Erythroblast (primary cell): ENCODE measurements around the gene PHF8.

Experiments used
- DNase-seq, 2 experiments: peaks; one replicate each; lab custom pipeline; 2025; lab: John Stamatoyannopoulos, UW
- GATA1 ChIP-seq: IDR thresholded peaks from 2 replicates; pipeline ENCODE4 v1.6.1; 2011; ENCODE audit warnings: low read depth, mild to moderate bottlenecking, control low read depth, low read length, moderate library complexity
- POLR2A ChIP-seq: IDR thresholded peaks from 2 replicates; pipeline ENCODE4 v1.6.1; 2011; ENCODE audit warnings: mild to moderate bottlenecking, low read length

Gene PHF8

GRCh38 chrX:54044126-54044876 lies at the start of gene PHF8:
PHF8 (minus strand) TSS chrX:54044473; CDS start chrX:54042728, 1,745 bp downstream.
- TF ChIP-seq GATA1 (no peak), POLR2A (peak; percentile 67)
- DNase-seq, result peak; percentile 97

DNA sequence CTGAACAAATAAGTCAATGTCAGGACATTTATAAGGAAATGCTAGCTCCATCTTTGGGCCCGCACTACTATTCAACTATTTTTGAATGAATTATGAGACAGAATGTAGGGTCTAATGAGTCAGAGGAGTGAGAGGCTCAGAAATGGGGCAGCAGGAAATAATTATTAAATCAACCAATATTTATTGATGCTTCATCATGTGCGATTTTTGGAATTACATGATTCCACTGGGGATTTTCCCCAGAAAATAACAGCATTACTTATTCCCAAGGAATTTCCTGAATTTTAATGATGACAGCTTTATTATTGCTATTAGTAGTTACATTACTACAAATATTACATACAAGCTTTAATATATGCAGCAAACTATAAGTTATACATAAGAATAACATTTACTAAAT lies 49.3 kb upstream of the PHF8 start:
- no peak for TF ChIP-seq GATA1
- TF ChIP-seq POLR2A, result no peak
- no peak for DNase-seq

DNA sequence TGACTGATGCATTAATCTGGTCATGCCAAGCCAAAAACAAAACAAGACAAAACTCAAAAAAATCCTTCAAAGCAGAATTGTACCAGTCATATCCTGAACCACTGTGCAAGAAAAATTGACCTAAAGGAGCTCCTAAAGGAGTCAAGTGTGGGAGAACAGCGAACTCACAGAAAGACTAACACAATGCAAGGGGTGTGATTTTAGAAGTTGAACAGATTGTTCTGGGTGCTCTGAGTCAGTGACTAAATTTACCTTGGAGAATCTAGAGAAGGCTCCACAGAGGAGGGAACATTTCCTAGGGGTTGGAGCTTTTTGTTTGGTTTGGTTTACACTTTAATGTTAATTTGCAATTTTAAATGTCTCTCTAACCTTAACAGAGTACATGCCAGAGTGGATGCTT lies 48.9 kb upstream of the PHF8 start:
- TF ChIP-seq GATA1, result no peak
- DNase-seq, result no peak

DNA sequence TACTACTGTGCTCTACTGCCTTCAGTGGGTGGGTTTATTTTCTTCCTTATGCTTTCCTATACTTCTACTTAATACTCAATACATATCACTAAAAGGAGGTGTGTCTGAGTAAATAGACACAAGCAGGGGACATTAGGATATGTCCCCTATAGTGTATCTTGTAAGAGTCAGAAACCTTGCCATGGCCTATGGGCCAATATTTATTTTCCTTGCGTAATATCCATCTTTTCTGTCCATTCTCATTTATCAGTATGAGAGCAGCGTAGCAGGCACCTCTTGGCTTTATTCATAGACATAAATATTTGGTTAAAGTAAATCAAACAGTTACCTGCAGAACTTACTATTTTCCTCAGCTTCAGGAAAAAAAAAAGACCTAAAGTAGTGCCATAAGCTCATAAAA lies 46.6 kb upstream of the PHF8 start:
- DNase-seq, result no peak
- TF ChIP-seq GATA1 (no peak), POLR2A (no peak)

GRCh38 chrX:54089191-54089590 lies 44.9 kb upstream of the PHF8 start:
- TF ChIP-seq GATA1 (no peak), POLR2A (no peak)
- no peak for DNase-seq

GRCh38 chrX:54087661-54088060 lies 43.4 kb upstream of the PHF8 start:
- TF ChIP-seq GATA1 (no peak), POLR2A (no peak)
- no peak for DNase-seq

DNA sequence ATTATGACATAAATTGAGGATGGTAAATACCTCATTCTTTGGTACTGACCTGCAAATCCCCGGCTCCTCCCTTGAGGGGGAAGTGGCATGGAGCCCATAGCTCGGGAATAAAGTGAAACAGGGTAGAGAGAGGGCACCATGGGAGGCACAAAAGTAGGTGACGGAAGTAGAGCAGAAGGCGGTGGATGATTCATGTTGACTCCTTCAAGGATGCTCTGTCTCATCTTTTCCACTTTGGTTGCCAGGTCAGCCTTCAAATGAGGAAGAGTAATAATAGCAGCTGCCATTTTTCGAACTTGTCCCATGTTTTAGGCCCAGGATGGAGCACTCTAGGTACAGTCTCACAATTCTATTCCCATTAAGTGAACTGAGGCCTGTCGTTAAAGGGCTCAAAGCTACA lies 41.4 kb upstream of the PHF8 start:
- no peak for DNase-seq
- TF ChIP-seq GATA1 (no peak), POLR2A (no peak)

DNA sequence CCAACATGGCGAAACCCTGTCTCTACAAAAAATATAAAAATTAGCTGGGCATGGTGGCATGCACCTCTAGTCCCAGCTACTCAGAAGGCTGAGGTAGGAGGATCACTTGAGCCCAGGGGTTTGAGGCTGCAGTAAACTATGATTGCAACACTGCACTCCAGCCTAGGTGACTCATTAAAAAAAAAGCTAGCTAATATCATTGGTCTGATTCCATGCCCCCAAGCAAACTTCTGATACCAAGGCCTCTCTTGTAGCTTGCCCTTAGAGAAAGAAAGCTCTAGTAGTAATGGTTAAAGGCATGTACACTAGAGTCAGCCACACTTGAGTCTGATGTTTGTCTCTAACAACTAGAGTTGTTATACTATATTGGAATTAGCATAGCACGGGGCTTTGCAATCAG lies 32.6 kb upstream of the PHF8 start:
- TF ChIP-seq GATA1 (no peak), POLR2A (no peak)
- peak in 1 of 2 experiments; percentile 0 for DNase-seq

GRCh38 chrX:54074826-54075225 lies 30.6 kb upstream of the PHF8 start:
- TF ChIP-seq POLR2A (no peak), GATA1 (no peak)
- no peak for DNase-seq

DNA sequence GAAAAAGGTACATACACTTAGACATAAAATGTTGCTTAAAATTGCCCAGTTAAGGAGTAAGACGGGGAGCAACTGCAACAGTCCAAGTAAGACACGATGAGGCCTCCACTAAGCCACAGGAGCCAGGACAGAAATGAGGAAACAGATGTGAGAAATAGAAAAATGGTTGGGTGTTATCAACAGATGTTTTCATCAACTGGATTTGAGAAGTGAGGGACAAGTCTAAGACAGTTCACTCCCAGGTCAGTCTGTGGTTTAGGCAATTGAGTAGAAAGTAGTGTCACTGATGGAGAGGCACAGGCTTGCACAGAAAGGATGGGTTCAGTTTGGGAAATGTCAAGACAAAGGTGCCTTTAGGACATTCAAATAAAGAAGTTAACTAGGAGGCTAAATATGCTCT lies 23.5 kb upstream of the PHF8 start:
- TF ChIP-seq GATA1 (no peak), POLR2A (no peak)
- DNase-seq, result no peak

GRCh38 chrX:54066841-54067240 lies 22.6 kb upstream of the PHF8 start:
- DNase-seq, result no peak
- TF ChIP-seq GATA1 (no peak), POLR2A (no peak)

DNA sequence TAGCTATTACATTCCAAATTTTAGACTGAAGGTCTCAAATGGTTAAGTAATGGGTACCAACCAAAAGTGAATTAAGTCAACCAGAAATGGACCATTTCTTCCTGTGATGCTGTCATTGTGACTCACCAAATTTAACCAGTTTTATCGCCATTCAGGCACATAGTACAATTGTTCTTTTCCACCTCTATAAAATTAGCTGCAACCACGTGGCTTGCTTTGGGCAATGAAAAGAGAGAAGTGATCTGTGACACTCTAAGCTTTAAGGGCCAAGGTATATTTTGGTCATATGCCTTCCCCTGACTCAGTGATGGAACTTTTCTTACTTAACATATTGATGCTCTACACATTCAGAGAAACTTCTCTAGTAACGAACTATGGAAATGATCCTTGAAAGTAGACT lies 20.3 kb upstream of the PHF8 start:
- no peak for DNase-seq
- TF ChIP-seq POLR2A (no peak), GATA1 (no peak)

DNA sequence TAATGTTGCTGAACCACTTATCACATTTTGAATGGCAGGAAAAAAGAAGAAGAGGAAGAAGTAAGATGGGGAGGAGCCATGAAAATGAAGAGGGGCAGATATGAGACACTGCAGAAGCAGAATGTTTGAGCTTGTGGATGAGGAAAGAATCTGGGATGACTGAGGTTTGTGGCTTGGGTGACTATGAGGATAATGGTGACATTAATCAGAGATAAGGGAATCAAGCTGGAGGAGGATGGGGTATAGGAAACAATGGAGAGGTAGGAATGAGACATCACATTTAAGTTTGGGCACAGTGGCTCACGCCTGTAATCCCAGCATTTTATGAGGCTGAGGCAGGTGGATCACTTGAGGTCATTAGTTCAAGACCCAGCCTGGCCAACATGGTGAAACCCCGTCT lies 19.1 kb upstream of the PHF8 start:
- no peak for DNase-seq
- TF ChIP-seq GATA1, result no peak
- TF ChIP-seq POLR2A, result no peak

DNA sequence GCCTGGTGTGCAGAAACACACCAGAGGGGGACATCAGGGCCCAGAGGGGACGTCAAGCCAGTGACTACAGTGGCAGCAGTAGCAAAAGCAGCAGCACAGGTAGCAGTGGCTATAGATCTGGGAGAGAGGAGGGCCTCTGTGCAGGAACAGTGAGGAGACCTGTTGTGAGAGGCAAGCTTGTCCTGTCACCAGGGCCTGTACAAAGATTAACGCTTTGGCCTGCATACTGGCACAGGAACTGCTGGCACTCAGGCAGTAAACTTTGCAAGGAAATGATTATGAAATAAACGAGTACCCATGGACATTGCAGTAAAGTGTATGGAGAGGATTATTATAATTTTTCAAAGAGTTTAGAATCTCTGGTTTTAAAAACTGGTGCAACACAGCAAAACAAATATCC lies 5.5 kb upstream of the PHF8 start:
- no peak for DNase-seq

DNA sequence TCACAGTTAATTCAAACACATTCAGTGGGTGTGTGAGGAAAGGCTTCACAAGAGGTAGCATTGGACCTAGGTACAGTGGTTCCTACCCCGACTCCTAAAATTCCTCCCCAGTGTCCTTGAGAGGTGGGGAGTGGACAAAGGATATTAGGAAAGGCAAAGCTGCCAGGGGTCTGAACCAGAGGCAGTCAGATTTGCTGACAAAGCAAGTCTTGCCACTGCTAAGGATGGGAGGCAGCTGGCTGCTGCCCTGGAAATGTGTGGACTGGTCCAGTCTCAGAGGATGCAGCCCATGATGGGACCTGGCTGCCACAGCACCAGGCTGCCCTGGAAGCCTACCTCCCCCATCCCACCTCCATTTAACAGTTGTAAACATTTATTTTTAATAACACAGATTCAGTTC lies 4.1 kb upstream of the PHF8 start:
- TF ChIP-seq GATA1, result no peak
- TF ChIP-seq POLR2A, result no peak

More for the DNA sequence above, 5.5 kb upstream of the PHF8 start:
- no peak for TF ChIP-seq GATA1

More for the DNA sequence above, 4.1 kb upstream of the PHF8 start:
- no peak for DNase-seq
